ENCODE measurements around the gene FGF7. TPM values are rescaled to one million over a fixed set of nuclear protein-coding genes. Genes with fewer than 3 reads are reported as not detected.

Gene FGF7
- total and polyA plus RNA-seq, 10 of the 15 experiments (the other 5 are each of a cell fraction or from before 2014, with no cell fraction given), result 0.08 TPM; not detected in 9

- intact Hi-C loops (cut with micrococcal nuclease; ENCODE audit: unreplicated experiment), result no loop called here
These were observed 16.5 kb upstream of the FGF7 start for GRCh38 chr15:49406352-49407118.

GRCh38 chr15:49410641-49411040 lies 12.4 kb upstream of the FGF7 start:
- Histone ChIP-seq H2AFZ (ENCODE audit: control insufficient read depth, low read depth, low read length) (no peak overlapping the region), H3K27ac (ENCODE audit: control insufficient read depth, insufficient read depth) (no peak overlapping the region), H3K4me3 (no peak overlapping the region), H3K36me3 (ENCODE audit: control insufficient read depth in 2 of 2, insufficient read depth in 2 of 2, low read length in 1 of 2) (no peaks in the 10 kb centered on the region), H3K4me2 (ENCODE audit: control insufficient read depth, insufficient read depth) (no peak overlapping the region), H3K4me1 (ENCODE audit: control insufficient read depth, insufficient read depth, low read length) (no peaks in the 10 kb centered on the region), H3K9ac (ENCODE audit: control insufficient read depth, insufficient read depth, low read length) (no peak overlapping the region), H4K20me1 (ENCODE audit: control insufficient read depth, insufficient read depth) (no peaks in the 10 kb centered on the region), H3K79me2 (ENCODE audit: control insufficient read depth, insufficient read depth, low read length) (no peaks in the 10 kb centered on the region), H3K27me3 (replicated peaks in 1 of 2; ENCODE audit: control insufficient read depth in 2 of 2, insufficient read depth in 2 of 2, low read length in 1 of 2) (no peaks in the 10 kb centered on the region), H3K9me3 (replicated peaks; ENCODE audit: control insufficient read depth, insufficient read depth, low read length) (no peaks in the 10 kb centered on the region)
- BruUV-seq (replicated peaks), result no TSS peak
- POLR2A ChIA-PET, result no interaction called here
- DNase-seq (ENCODE audit: low read depth, low spot score), result no peak
- intact Hi-C loops (cut with micrococcal nuclease; ENCODE audit: unreplicated experiment), result no loop called here
- SMC1A ChIA-PET (ENCODE audit: uncharacterized antibody, unreplicated experiment), result interaction anchor here (1.3 kb wide), 1 partner anchor 11 kb away, joined by 6 read pairs; no protein-coding TSS in a partner anchor
- RAD21 ChIA-PET (ENCODE audit: unreplicated experiment), result no interaction called here
- FAIRE-seq, result no peak
- in situ Hi-C loops (cut with MboI), result no loop called here
- no peak for TF ChIP-seq TCF7 (IDR thresholded peaks at IDR 0.05; ENCODE audit: borderline replicate concordance)
- TF ChIP-seq CHD2 (IDR thresholded peaks at IDR 0.05; ENCODE audit: borderline replicate concordance, low read depth, low read length), result no peak
- no peak for TF ChIP-seq HCFC1 (IDR thresholded peaks at IDR 0.05; ENCODE audit: low read length)
- TF ChIP-seq, protein P1, sequence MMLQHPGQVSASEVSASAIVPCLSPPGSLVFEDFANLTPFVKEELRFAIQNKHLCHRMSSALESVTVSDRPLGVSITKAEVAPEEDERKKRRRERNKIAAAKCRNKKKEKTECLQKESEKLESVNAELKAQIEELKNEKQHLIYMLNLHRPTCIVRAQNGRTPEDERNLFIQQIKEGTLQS (IDR thresholded peaks at IDR 0.05; ENCODE audit: borderline replicate concordance, extremely low read depth, low read depth, low read length), result no peak
- no peak for TF ChIP-seq PKNOX1 (IDR thresholded peaks at IDR 0.05)
- no peak for TF ChIP-seq HDGF (IDR thresholded peaks at IDR 0.05)
- TF ChIP-seq REST (IDR thresholded peaks at IDR 0.05; ENCODE audit: low read depth, low read length), result no peak
- no peak for TF ChIP-seq NR2C1 (IDR thresholded peaks at IDR 0.05)
- TF ChIP-seq JUND (IDR thresholded peaks at IDR 0.05; ENCODE audit: low read depth, low read length), result no peak
- ATAC-seq, result no peak
- CTCF ChIA-PET, result interaction anchor here (1.1 kb wide), 1 partner anchor 174 kb away, joined by 3 read pairs; no protein-coding TSS in a partner anchor

More at GRCh38 chr15:49406352-49407118, 16.5 kb upstream of the FGF7 start:
- Histone ChIP-seq H3K9ac (ENCODE audit: control insufficient read depth, insufficient read depth, low read length) (no peak overlapping the region), H3K9me3 (replicated peaks; ENCODE audit: control insufficient read depth, insufficient read depth, low read length) (no peaks in the 10 kb centered on the region), H4K20me1 (ENCODE audit: control insufficient read depth, insufficient read depth) (no peaks in the 10 kb centered on the region), H3K27me3 (replicated peaks in 1 of 2; ENCODE audit: control insufficient read depth in 2 of 2, insufficient read depth in 2 of 2, low read length in 1 of 2) (no peaks in the 10 kb centered on the region), H3K4me1 (ENCODE audit: control insufficient read depth, insufficient read depth, low read length) (no peaks in the 10 kb centered on the region), H3K4me2 (ENCODE audit: control insufficient read depth, insufficient read depth) (no peak overlapping the region), H3K79me2 (ENCODE audit: control insufficient read depth, insufficient read depth, low read length) (no peaks in the 10 kb centered on the region), H3K4me3 (no peak overlapping the region), H3K27ac (ENCODE audit: control insufficient read depth, insufficient read depth) (no peak overlapping the region), H3K36me3 (ENCODE audit: control insufficient read depth in 2 of 2, insufficient read depth in 2 of 2, low read length in 1 of 2) (no peaks in the 10 kb centered on the region), H2AFZ (ENCODE audit: control insufficient read depth, low read depth, low read length) (no peak overlapping the region)
- ChIA-PET RAD21 (ENCODE audit: unreplicated experiment) (no interaction called here), CTCF (interaction anchor here (1.9 kb wide), 1 partner anchor 15 kb away, joined by 6 read pairs; no protein-coding TSS in a partner anchor), POLR2A (no interaction called here), SMC1A (ENCODE audit: uncharacterized antibody, unreplicated experiment) (no interaction called here)
- WGBS (ENCODE audit: insufficient coverage, insufficient replicate concordance, low lambda C conversion rate, missing lambda C conversion rate), result 64% methylated on average over 17 of the region's 17 CpGs
- ATAC-seq, result no peak
- no peak for DNase-seq (ENCODE audit: low read depth, low spot score)
- BruUV-seq (replicated peaks), result no TSS peak
- in situ Hi-C loops (cut with MboI), result no loop called here
- TF ChIP-seq POLR2A (IDR thresholded peaks at IDR 0.05; ENCODE audit: low read depth, low read length) (no peak), ZNF274 (IDR thresholded peaks at IDR 0.05; ENCODE audit: insufficient read depth, insufficient read length) (no peak), CHD4 (IDR thresholded peaks at IDR 0.05) (no peak), RCOR1 (conservative IDR thresholded peaks at IDR 0.05; ENCODE audit: low read depth, low read length) (no peak), ZNF622 (IDR thresholded peaks at IDR 0.05) (no peak), YY1 (IDR thresholded peaks at IDR 0.05; ENCODE audit: low read depth, low read length) (no peak), STAT3 (IDR thresholded peaks at IDR 0.05; ENCODE audit: low read depth, low read length) (no peak), PAX8 (IDR thresholded peaks at IDR 0.05) (no peak), SREBF1 (IDR thresholded peaks at IDR 0.05; ENCODE audit: low read length) (no peak), PML (IDR thresholded peaks at IDR 0.05; ENCODE audit: low read length) (no peak), DPF2 (IDR thresholded peaks at IDR 0.05) (no peak), SIX5 (IDR thresholded peaks at IDR 0.05; ENCODE audit: low read depth, low read length, severe bottlenecking) (no peak)
- FAIRE-seq, result no peak
